ENCODE data around the gene IFNE. TPM values are rescaled to one million over a fixed set of nuclear protein-coding genes. Genes with fewer than 3 reads are reported as not detected.

Gene IFNE
- total and polyA plus RNA-seq, 7 donors, result not detected

GRCh38 chr9:21524099-21524830 is 42.2 kb upstream of the IFNE start:
- H3K4me1 ChIP-seq, result no peaks in the 10 kb centered on the region
- 61 to 65% (median 65%) methylated on average over 2 of the region's 2 CpGs for WGBS, 3 donors

DNA sequence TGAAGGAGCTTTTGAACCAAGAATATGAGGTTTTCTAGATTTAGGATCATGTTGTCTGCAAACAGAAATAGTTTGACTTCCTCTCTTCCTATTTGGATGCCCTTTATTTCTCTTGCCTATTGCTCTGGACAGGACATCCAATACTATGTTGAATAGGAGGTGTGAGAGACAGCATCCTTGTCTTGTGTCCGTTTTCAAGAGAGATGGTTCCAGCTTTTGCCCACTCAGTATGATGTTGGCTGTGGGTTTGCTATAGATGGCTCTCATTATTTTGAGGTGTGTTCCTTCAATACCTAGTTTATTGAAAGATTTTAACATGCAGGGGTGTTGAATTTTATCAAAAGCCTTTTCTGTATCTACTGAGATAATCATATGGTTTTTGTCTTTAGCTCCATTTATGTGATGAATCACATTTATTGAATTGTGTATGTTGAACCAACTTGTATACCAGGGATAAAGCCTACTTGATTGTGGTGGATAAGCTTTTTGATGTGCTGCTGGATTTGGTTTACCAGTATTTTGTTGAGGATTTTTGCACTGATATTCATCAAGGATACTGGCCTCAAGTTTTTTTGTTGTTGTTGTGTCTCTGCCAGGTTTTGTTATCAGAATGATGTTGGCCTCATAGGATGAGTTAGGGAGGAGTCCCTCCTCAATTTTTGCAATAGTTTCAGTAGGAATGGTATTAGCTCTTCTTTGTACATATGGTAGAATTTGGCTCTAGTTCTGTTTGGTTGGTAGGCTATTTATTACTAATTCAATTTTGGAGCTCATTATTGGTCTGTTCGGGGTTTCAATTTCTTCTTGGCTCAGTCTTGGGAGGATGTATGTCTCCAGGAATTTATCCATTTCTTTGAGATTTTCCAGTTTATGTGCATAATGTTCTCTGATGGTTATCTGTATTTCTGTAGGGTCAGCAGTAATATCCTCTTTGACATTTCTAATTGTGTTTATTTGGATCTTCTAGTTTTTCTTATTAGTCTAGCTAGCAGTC is 41.2 kb upstream of the IFNE start:
- Histone ChIP-seq H3K9me3 (no peaks in the 10 kb centered on the region), H3K36me3 (ENCODE audit: insufficient read depth in 1 of 2, low read depth in 1 of 2) (no peaks in the 10 kb centered on the region), H3K27ac (no peak overlapping the region), H3K27me3 (ENCODE audit: insufficient read depth in 3 of 3, low read length in 2 of 3) (no peaks in the 10 kb centered on the region), H3K4me1 (no peaks in the 10 kb centered on the region), H3K4me3 (no peak overlapping the region)
- intact Hi-C loops (cut with DNase I), result no loop called here
- DNase-seq, result no peak
- TF ChIP-seq, protein P1, sequence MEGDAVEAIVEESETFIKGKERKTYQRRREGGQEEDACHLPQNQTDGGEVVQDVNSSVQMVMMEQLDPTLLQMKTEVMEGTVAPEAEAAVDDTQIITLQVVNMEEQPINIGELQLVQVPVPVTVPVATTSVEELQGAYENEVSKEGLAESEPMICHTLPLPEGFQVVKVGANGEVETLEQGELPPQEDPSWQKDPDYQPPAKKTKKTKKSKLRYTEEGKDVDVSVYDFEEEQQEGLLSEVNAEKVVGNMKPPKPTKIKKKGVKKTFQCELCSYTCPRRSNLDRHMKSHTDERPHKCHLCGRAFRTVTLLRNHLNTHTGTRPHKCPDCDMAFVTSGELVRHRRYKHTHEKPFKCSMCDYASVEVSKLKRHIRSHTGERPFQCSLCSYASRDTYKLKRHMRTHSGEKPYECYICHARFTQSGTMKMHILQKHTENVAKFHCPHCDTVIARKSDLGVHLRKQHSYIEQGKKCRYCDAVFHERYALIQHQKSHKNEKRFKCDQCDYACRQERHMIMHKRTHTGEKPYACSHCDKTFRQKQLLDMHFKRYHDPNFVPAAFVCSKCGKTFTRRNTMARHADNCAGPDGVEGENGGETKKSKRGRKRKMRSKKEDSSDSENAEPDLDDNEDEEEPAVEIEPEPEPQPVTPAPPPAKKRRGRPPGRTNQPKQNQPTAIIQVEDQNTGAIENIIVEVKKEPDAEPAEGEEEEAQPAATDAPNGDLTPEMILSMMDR (IDR thresholded peaks at IDR 0.05), result no peak
- 73 to 83% (median 74%) methylated on average over 2 of the region's 2 CpGs for WGBS, 3 donors
- no peak for ATAC-seq

More at GRCh38 chr9:21524099-21524830, 42.2 kb upstream of the IFNE start:
- ATAC-seq (no peak), DNase-seq (no peak)
- TF ChIP-seq, protein P1 (IDR thresholded peaks at IDR 0.05), result no peak
- H3K36me3 ChIP-seq (ENCODE audit: insufficient read depth in 1 of 2, low read depth in 1 of 2), result no peaks in the 10 kb centered on the region
- no peak overlapping the region for H3K27ac ChIP-seq
- H3K4me3 ChIP-seq, result no peak overlapping the region
- H3K9me3 ChIP-seq, result no peaks in the 10 kb centered on the region
- H3K27me3 ChIP-seq (ENCODE audit: insufficient read depth in 3 of 3, low read length in 2 of 3), result no peaks in the 10 kb centered on the region
- intact Hi-C loops (cut with DNase I), result no loop called here

GRCh38 chr9:21522348-21522747 is 40.2 kb upstream of the IFNE start:
- Histone ChIP-seq H3K36me3 (ENCODE audit: insufficient read depth in 1 of 2, low read depth in 1 of 2) (no peaks in the 10 kb centered on the region), H3K4me3 (no peak overlapping the region), H3K27me3 (ENCODE audit: insufficient read depth in 3 of 3, low read length in 2 of 3) (no peaks in the 10 kb centered on the region), H3K27ac (no peak overlapping the region), H3K9me3 (no peaks in the 10 kb centered on the region), H3K4me1 (no peaks in the 10 kb centered on the region)
- intact Hi-C loops (cut with DNase I), result no loop called here
- ATAC-seq (no peak), DNase-seq (no peak)
- WGBS, 3 donors, result 88 to 95% (median 89%) methylated on average over 4 of the region's 4 CpGs
- TF ChIP-seq, protein P1 (IDR thresholded peaks at IDR 0.05), result no peak

GRCh38 chr9:21521448-21521847 is 39.3 kb upstream of the IFNE start:
- Histone ChIP-seq H3K27me3 (ENCODE audit: insufficient read depth in 3 of 3, low read length in 2 of 3) (no peaks in the 10 kb centered on the region), H3K9me3 (no peaks in the 10 kb centered on the region), H3K27ac (no peak overlapping the region), H3K4me3 (no peak overlapping the region), H3K36me3 (ENCODE audit: insufficient read depth in 1 of 2, low read depth in 1 of 2) (no peaks in the 10 kb centered on the region), H3K4me1 (no peaks in the 10 kb centered on the region)
- TF ChIP-seq, protein P1 (IDR thresholded peaks at IDR 0.05), result no peak
- intact Hi-C loops (cut with DNase I), result loop anchor here in 1 of 2 donors (1.0 kb wide), 1 partner anchor 16 kb away; no protein-coding TSS in a partner anchor
- ATAC-seq (no peak), DNase-seq (no peak)
- 77% methylated on average over 1 of the region's 1 CpG for WGBS, 3 donors
